K562 (cell line): ENCODE data around the gene ASCC1.

Source experiments
- ARID3B ChIP-seq: fragments of 250-450 bp; sonication (Bioruptor Pico); IDR thresholded peaks from 2 replicates; pipeline ENCODE4 v1.4.0; 2020; ENCODE audit warnings: borderline replicate concordance
- CBX5 ChIP-seq: IDR thresholded peaks from 2 replicates; pipeline ENCODE4 v1.6.1; 2014; ENCODE audit warnings: low read depth, borderline replicate concordance
- CHCHD3 ChIP-seq: fragments of 250-450 bp; sonication (Bioruptor Pico); IDR thresholded peaks from 2 replicates; pipeline ENCODE4 v2.1.2; 2022; ENCODE audit warnings: mild to moderate bottlenecking
- CTCF ChIP-seq, 3 experiments: IDR thresholded peaks in 2 of 3; conservative IDR thresholded peaks in 1 of 3; 2 replicates each; pipeline ENCODE4 v1.5.1; 2011 to 2012; ENCODE audit warnings: low read length in 3 of 3, mild to moderate bottlenecking in 3 of 3, control low read depth in 2 of 3, improper control_type of control experiment in 1 of 3, inconsistent platforms in 1 of 3, low read depth in 1 of 3, mixed read lengths in 1 of 3, moderate library complexity in 1 of 3; ENCODE audit not compliant: insufficient read depth in 2 of 3
- E2F5 ChIP-seq: sonication (generic); formaldehyde crosslinking; IDR thresholded peaks from 2 replicates; pipeline ENCODE4 v1.8.0; 2022; ENCODE audit warnings: mild to moderate bottlenecking, missing genetic modification reagents
- EZH2 ChIP-seq: IDR thresholded peaks from 2 replicates; pipeline ENCODE4 v1.6.1; 2012; ENCODE audit warnings: low read depth, mild to moderate bottlenecking, inconsistent platforms, low read length, borderline replicate concordance
- MBD1 ChIP-seq: fragments of 250-450 bp; sonication (Bioruptor Pico); IDR thresholded peaks from 2 replicates; pipeline ENCODE4 v1.8.0; 2022; ENCODE audit warnings: inconsistent platforms
- REST ChIP-seq, 2 experiments: fragments of 450-650 bp; formaldehyde crosslinking in 1 of 2; IDR thresholded peaks; 2 replicates each; pipeline versions ENCODE4 v1.4.0 to v1.6.1; 2014 to 2020; ENCODE audit warnings: mild to moderate bottlenecking in 2 of 2, borderline replicate concordance in 1 of 2, low read depth in 1 of 2
- SAFB ChIP-seq: fragments of 200-400 bp; formaldehyde crosslinking; IDR thresholded peaks from 2 replicates; pipeline ENCODE4 v1.6.1; 2017; ENCODE audit warnings: low read depth, low read length, borderline replicate concordance
- TOE1 ChIP-seq, 2 experiments: fragments of 450-650 bp in 1 of 2; sonication (generic) in 1 of 2; formaldehyde crosslinking in 1 of 2; IDR thresholded peaks; 2 replicates each; pipeline versions ENCODE4 v1.7.1 to v1.8.0; 2016 to 2022; ENCODE audit warnings: borderline replicate concordance in 2 of 2, mild to moderate bottlenecking in 2 of 2, antibody characterized with exemption in 1 of 2, inconsistent platforms in 1 of 2, low read depth in 1 of 2, missing genetic modification reagents in 1 of 2, moderate library complexity in 1 of 2
- YY1 ChIP-seq, 3 experiments: IDR thresholded peaks; 2 replicates each; pipeline ENCODE4 v1.6.1; 2011; ENCODE audit warnings: low read length in 2 of 3, mild to moderate bottlenecking in 2 of 3, moderate library complexity in 2 of 3, borderline replicate concordance in 1 of 3, control low read depth in 1 of 3, low read depth in 1 of 3; ENCODE audit not compliant: insufficient read depth in 3 of 3, insufficient replicate concordance in 2 of 3, control insufficient read depth in 1 of 3, insufficient read length in 1 of 3; ENCODE audit errors: extremely low read depth in 1 of 3
- ZBTB8A ChIP-seq: fragments of 450-650 bp; IDR thresholded peaks from 2 replicates; pipeline ENCODE4 v1.6.1; 2018; ENCODE audit warnings: mild to moderate bottlenecking, moderate library complexity; ENCODE audit not compliant: partially characterized antibody
- ZSCAN29 ChIP-seq: fragments of 450-650 bp; IDR thresholded peaks from 2 replicates; pipeline ENCODE4 v1.6.1; 2017
- TF ChIP-seq, protein P1 (sequence below): fragments of 250-450 bp; sonication (Bioruptor Pico); IDR thresholded peaks from 2 replicates; pipeline ENCODE4 v1.5.0; 2020; ENCODE audit warnings: mild to moderate bottlenecking, borderline replicate concordance

GRCh38 chr10:72107325-72108003 is 108.6 kb downstream of the ASCC1 start:
- no peak for TF ChIP-seq CBX5
- TF ChIP-seq ZSCAN29, result no peak
- no peak for TF ChIP-seq E2F5 (CRISPR knock-in tag)
- no peak for TF ChIP-seq SAFB
- no peak for TF ChIP-seq CTCF (IDR thresholded peaks at IDR 0.05 in 2 of 3, conservative IDR thresholded peaks at IDR 0.05 in 1 of 3; ENCODE audit: insufficient read depth in 2 of 3, low read depth in 1 of 3, low read length in 3 of 3)
- no peak for TF ChIP-seq CHCHD3 (CRISPR knock-in tag)
- TF ChIP-seq ARID3B, result no peak
- TF ChIP-seq, protein P1, sequence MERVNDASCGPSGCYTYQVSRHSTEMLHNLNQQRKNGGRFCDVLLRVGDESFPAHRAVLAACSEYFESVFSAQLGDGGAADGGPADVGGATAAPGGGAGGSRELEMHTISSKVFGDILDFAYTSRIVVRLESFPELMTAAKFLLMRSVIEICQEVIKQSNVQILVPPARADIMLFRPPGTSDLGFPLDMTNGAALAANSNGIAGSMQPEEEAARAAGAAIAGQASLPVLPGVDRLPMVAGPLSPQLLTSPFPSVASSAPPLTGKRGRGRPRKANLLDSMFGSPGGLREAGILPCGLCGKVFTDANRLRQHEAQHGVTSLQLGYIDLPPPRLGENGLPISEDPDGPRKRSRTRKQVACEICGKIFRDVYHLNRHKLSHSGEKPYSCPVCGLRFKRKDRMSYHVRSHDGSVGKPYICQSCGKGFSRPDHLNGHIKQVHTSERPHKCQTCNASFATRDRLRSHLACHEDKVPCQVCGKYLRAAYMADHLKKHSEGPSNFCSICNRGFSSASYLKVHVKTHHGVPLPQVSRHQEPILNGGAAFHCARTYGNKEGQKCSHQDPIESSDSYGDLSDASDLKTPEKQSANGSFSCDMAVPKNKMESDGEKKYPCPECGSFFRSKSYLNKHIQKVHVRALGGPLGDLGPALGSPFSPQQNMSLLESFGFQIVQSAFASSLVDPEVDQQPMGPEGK (CRISPR knock-in tag), result no peak
- TF ChIP-seq ZBTB8A, result no peak
- TF ChIP-seq YY1 (IDR thresholded peaks at IDR 0.05; ENCODE audit: borderline replicate concordance in 1 of 3, control insufficient read depth in 1 of 3, extremely low read depth in 1 of 3, insufficient read depth in 3 of 3, insufficient read length in 1 of 3, insufficient replicate concordance in 2 of 3, low read depth in 1 of 3, low read length in 2 of 3), result no peak
- TF ChIP-seq REST (IDR thresholded peaks at IDR 0.05; ENCODE audit: borderline replicate concordance), result no peak
- TF ChIP-seq REST (CRISPR knock-in tag; IDR thresholded peaks at IDR 0.05; ENCODE audit: low read depth), result no peak
- TF ChIP-seq TOE1 (IDR thresholded peaks at IDR 0.05; ENCODE audit: borderline replicate concordance), result no peak
- no peak for TF ChIP-seq TOE1 (CRISPR knock-in tag; IDR thresholded peaks at IDR 0.05; ENCODE audit: borderline replicate concordance, low read depth)
- no peak for TF ChIP-seq EZH2
- no peak for TF ChIP-seq MBD1
